Right cardiac atrium (tissue), 5 donors: ENCODE results near the gene LDAH. TPM values are rescaled to one million over a fixed set of nuclear protein-coding genes. Genes with fewer than 3 reads are reported as not detected.
A peak's percentile ranks its signal among the peaks of the same experiment; 100 is the strongest.

Experiments
- ATAC-seq, 2 donors: fragments of 200-7000 bp; cut with Tn5 transposase; one replicate each; pipeline versions ENCODE4 v1.8.0 to v1.9.1; 2020; ENCODE audit warnings: moderate library complexity in 2 of 2, mild to moderate bottlenecking in 1 of 2
- DNase-seq, 3 donors: peaks; one replicate each; pipeline ENCODE4 v3.0.0-alpha.2; 2020
- H3K27ac ChIP-seq: one replicate; pipeline ENCODE4 v1.5.1; 2013; ENCODE audit warnings: mild to moderate bottlenecking, low read length, control low read depth, moderate library complexity
- H3K27me3 ChIP-seq: one replicate; pipeline ENCODE4 v1.6.1; 2013; ENCODE audit not compliant: control insufficient read depth, insufficient read depth
- H3K4me1 ChIP-seq: one replicate; pipeline ENCODE4 v1.6.1; 2013; ENCODE audit warnings: low read length; ENCODE audit not compliant: control insufficient read depth, insufficient read depth
- H3K4me3 ChIP-seq: one replicate; pipeline ENCODE4 v1.5.1; 2013; ENCODE audit warnings: low read length, control low read depth
- H3K9me3 ChIP-seq: one replicate; pipeline ENCODE4 v1.6.1; 2013; ENCODE audit warnings: low read length; ENCODE audit not compliant: control insufficient read depth
- WGBS: extraction: QIAGEN DNeasy Blood & Tissue Kit; methylation state at CpG from one replicate; pipeline ENCODE4 v1.1.7; 2013; 5-methylcytosine and 5-hydroxymethylcytosine counted together
- intact Hi-C, 4 donors: fragments of 100-400 bp; cut with DNase I; formaldehyde crosslinking; loops; one replicate each; pipeline versions ENCODE4 v1.11.0 to v1.14.0; 2022 to 2023
- polyA plus RNA-seq: library from polyadenylated mRNA; stranded (reverse); fragments of 200-250 nt; gene quantifications from one replicate; pipeline ENCODE4 v1.2.3, GENCODE V29; 2013
- total RNA-seq, 4 donors: library from RNA; stranded (reverse); fragmentation: NEBNext Ultra II Directional; extraction: Animal tissue kit (Norgen Biotek cat#: 25700); gene quantifications; one replicate each; pipeline ENCODE4 v1.2.1, GENCODE V29; 2021
- donor health status: healthy with polysubstance abuse.
- donor health status: DM: no; HTN: yes; CAD: no.
- donor health status: DM: no; HTN: no; CAD: no.
- donor health status: DM: no; HTN: yes; CAD: no; lungs with severe emphysema.
- donor health status: DM: yes; HTN: yes; CAD: no.

The LDAH gene
- total and polyA plus RNA-seq, 5 donors: 4.6 to 10.8 (median 7.2) TPM

DNA sequence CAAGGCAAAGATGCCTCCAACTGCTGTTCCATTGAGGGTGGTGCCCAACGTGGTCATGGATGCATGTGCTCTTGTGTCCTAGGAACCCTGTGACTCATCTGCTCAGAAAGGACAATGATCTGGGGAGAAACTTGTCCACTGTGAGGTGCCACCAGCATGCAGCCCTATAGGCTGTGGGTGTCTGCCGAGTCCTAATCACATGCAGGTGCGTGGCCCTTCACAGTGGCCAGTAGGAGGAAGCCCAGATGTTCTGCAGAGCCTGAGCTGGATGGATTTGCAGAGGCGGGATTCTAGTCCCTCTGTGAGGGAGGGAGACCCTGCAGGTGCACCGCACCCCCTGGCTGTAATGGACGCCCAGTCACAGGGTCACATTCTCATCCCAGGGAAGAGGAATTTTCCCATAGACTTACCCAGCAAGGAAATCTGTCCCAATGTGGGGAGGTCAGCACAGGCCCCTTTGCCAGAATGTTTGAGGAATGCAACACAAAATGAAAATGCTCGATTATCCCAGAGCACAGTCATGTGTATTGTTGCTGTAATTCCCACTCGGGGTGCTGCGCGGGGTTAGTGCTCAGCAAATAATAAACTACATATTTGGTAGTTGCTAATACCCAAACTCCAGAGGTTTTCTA lies 142.0 kb downstream of the LDAH start:
- no peaks in the 10 kb centered on the region for H3K27me3 ChIP-seq

GRCh38 chr2:20678780-20679179 lies 144.1 kb downstream of the LDAH start:
- intact Hi-C loops: no loop called here
- Histone ChIP-seq H3K4me1 (no peaks in the 10 kb centered on the region), H3K4me3 (no peak overlapping the region), H3K27me3 (no peaks in the 10 kb centered on the region), H3K27ac (no peak overlapping the region), H3K9me3 (no peaks in the 10 kb centered on the region)
- DNase-seq: no peak
- no peak for ATAC-seq
- WGBS: 93% methylated on average over 2 of the region's 2 CpGs

More for the DNA sequence above, 142.0 kb downstream of the LDAH start:
- ATAC-seq (no peak), DNase-seq (no peak)
- H3K4me3 ChIP-seq: no peak overlapping the region
- intact Hi-C loops: no loop called here
- H3K27ac ChIP-seq: no peak overlapping the region
- WGBS: 89% methylated on average over 10 of the region's 10 CpGs
- no peaks in the 10 kb centered on the region for H3K4me1 ChIP-seq
- no peaks in the 10 kb centered on the region for H3K9me3 ChIP-seq

GRCh38 chr2:20678086-20678395 lies 144.9 kb downstream of the LDAH start:
- ATAC-seq: no peak
- WGBS: 79% methylated on average over 1 of the region's 1 CpG

DNA sequence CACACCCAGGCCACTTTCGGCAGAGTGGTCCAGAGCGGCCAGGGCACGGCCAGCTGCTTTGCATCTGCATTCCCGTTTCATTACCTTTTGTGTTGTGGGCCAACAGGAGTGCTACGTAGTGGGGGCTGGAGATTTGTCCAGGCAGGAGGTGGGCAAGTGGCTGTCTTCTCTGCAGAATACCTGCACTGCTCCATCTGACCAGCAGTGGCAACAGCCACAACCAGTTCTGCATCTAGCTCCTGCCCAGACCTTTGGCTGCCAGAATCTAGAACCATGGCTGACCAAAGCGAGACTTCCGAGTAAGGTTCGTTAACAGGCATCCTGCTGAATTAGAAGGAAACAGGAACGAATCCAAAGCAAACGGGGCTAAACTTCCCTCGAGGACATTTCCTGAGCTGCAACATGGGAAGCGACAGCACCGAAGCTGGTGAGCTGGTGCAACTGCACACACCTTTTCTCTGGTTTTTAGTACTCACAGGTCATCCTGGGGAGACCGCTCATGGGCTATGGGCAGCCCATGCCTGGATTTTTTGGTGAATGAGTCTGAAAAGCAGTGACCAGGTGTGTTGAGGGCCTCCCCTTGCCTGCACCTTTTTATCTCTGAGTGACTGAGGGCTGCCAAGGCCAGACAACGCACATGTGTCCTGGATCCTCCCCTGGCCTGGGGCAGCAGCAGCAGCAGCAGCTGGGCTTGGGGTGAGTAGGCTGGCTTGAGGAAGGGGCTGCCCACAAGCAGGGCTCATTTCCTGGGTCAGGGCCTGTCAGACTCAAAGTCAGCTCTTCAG lies 145.4 kb downstream of the LDAH start:
- intact Hi-C loops: no loop called here
- Histone ChIP-seq H3K4me1 (no peaks in the 10 kb centered on the region), H3K27me3 (no peaks in the 10 kb centered on the region), H3K4me3 (no peak overlapping the region), H3K27ac (no peak overlapping the region), H3K9me3 (no peaks in the 10 kb centered on the region)
- DNase-seq: no peak
- 71% methylated on average over 15 of the region's 15 CpGs for WGBS
- ATAC-seq: no peak

More at GRCh38 chr2:20678086-20678395, 144.9 kb downstream of the LDAH start:
- DNase-seq: no peak
- intact Hi-C loops: no loop called here
- no peaks in the 10 kb centered on the region for H3K4me1 ChIP-seq
- H3K9me3 ChIP-seq: no peaks in the 10 kb centered on the region
- H3K27me3 ChIP-seq: no peaks in the 10 kb centered on the region
- H3K27ac ChIP-seq: no peak overlapping the region
- no peak overlapping the region for H3K4me3 ChIP-seq

DNA sequence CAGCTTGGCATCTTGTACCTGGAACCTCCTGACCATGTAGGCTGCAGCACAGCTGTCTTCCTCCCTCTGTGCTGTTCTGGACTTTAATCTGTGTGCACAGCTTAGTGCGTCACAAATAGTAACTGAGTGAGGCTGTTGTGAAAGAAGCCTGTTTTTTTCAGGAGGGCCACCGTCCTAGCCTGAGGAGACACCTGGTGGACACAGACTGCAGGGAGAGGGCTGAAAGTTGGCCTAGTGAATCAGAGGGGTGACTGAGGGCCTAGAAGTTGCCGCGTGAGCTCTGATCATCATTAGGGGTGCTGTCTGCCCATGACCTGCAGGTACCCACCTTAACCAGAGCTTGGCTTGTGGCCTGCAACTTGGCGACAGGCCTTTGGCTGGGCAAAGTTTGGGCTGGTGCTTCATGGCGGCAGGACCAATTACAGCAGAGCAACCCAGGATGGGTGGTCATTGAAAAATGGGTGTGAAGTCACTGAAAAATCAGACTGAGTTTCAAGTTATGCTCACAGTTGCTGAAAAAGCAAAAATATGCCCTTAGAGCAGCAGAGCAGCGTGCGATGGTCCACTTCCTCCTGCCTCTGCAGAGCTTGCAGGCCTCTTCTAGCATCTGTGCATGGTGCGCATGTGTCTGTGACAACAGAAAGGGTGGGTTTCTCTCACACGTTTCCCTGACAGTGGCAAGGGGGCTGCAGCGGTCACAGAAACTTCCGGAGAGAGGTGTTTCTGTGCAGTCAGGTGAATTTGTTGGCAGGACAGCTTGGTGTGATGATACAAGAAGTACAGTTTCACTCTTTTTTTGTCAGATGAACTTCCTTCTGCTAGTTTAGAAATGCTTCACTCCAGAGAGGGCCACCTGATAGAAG lies 146.3 kb downstream of the LDAH start:
- no peaks in the 10 kb centered on the region for H3K4me1 ChIP-seq
- intact Hi-C loops: no loop called here
- no peak overlapping the region for H3K4me3 ChIP-seq
- H3K27me3 ChIP-seq: no peaks in the 10 kb centered on the region
- WGBS: 88% methylated on average over 12 of the region's 12 CpGs
- peak in 1 of 2 donors; percentile 43 for ATAC-seq
- no peaks in the 10 kb centered on the region for H3K9me3 ChIP-seq
- no peak for DNase-seq
- H3K27ac ChIP-seq: no peak overlapping the region

DNA sequence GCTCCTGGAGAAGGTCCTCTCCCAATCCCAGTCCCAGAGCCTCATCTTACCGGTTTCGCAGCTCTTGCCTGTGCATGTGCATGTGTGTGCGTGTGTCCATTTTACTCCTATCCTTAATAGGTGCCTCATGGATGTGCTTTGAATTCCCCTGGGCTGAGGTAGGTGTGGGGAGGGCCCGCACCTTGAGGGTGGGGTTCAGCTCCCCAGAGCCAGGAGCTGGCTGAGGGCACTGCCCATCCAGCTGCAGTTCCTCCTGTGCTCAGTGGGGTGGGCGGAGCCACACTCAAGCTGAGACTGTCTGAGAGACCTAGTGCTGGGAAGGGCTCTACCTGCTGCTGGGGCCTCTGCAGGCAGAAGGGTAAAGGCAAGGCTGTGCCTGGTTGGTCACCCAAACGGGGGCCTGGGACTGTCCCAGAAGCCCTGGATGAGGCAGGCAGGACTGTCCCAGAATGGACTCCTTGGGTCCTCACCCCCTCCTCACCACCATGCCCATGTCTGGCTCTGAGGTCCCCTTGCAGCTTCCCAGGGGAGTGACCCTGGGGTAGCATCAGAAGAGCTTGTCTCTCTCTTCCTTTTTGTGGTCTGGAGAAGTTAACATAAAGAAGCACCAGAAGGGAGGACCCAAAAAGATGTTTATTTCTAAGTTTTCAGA lies 147.1 kb downstream of the LDAH start:
- Histone ChIP-seq H3K27ac (no peak overlapping the region), H3K4me3 (no peak overlapping the region), H3K27me3 (no peaks in the 10 kb centered on the region), H3K4me1 (no peaks in the 10 kb centered on the region), H3K9me3 (no peaks in the 10 kb centered on the region)
- ATAC-seq: peak; percentile 30 to 31
- no peak for DNase-seq
- intact Hi-C loops: no loop called here
- WGBS: 73% methylated on average over 6 of the region's 6 CpGs

- Histone ChIP-seq H3K27ac (no peak overlapping the region), H3K4me3 (no peak overlapping the region), H3K9me3 (no peaks in the 10 kb centered on the region), H3K27me3 (no peaks in the 10 kb centered on the region), H3K4me1 (no peaks in the 10 kb centered on the region)
- ATAC-seq (peak; percentile 77 to 92), DNase-seq (peak; percentile 72 to 85 (median 73))
- 31% methylated on average over 16 of the region's 16 CpGs for WGBS
- intact Hi-C loops: no loop called here
These were observed 147.8 kb downstream of the LDAH start for GRCh38 chr2:20674974-20675679.

DNA sequence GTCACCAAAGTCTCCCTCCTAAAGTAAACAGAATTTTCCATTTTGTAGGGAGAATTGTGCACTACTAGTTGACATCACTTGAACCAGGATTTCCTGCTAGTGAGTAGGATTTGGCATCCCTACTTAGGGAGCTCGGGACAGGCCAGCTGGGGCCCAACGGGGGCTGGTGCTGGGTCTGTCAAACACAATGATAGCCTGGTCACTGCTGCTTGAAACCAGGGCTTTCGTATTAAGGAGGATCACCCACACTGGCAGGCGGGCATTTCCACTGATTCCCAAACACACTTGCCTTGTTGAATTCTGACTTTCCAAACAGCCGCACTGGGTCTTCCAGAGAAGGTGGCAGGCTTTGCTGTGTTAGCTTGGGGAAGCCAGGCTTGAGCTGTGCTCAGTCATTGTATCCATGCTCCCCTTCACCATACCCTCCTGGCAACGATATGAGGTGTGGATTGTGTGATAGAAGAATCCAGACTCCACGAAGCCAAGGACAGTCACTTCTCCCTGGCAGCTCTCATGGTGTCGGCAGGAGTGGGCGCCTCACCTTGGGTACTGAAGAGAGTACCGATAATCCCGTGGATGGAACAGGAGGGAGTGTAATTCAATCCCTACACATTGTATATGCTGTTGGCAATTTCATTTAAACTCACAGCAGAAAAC lies 148.5 kb downstream of the LDAH start:
- H3K9me3 ChIP-seq: no peaks in the 10 kb centered on the region
- DNase-seq (no peak), ATAC-seq (peak in 1 of 2 donors; percentile 34)
- no peaks in the 10 kb centered on the region for H3K27me3 ChIP-seq
- no peak overlapping the region for H3K27ac ChIP-seq
- H3K4me3 ChIP-seq: no peak overlapping the region
- WGBS: 55% methylated on average over 11 of the region's 11 CpGs
- intact Hi-C loops: no loop called here
- no peaks in the 10 kb centered on the region for H3K4me1 ChIP-seq

DNA sequence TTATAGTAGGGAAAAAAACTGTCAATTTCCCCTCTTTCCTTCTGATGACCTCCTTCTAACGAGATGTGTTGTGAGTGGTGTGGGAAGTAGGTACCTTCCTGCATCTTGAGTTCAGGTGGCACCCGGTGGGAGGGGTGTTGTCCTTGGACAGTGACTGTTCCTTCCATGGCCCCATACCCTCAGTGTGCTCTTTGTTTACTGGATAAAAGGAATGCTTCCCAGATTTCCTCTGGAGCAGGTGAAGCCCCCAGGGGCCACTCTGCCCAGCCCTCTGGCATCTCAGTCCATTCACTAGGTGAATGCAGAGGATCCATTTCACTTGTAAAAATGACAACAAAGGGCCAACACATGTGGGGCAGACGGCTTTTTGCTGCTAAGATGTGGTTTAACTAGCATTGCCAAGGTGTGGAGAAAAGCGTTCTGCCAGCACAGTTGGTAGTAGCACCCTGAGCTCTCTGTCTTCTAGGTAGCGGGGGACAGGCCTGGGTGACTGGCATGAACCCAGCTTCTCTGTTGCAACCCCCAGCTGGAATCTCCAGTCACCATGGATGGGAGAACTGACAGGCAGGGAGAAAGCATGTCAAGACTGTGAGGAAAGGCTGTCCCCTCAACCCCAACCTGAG lies 149.1 kb downstream of the LDAH start:
- no peak overlapping the region for H3K27ac ChIP-seq
- 86% methylated on average over 5 of the region's 5 CpGs for WGBS
- H3K9me3 ChIP-seq: no peaks in the 10 kb centered on the region
- H3K4me3 ChIP-seq: no peak overlapping the region
- no peaks in the 10 kb centered on the region for H3K4me1 ChIP-seq
- no peak for DNase-seq
- no peaks in the 10 kb centered on the region for H3K27me3 ChIP-seq
- no peak for ATAC-seq
- intact Hi-C loops: no loop called here
